NAMALWA (cell line): Measurements from ENCODE around the gene YEATS2.
"Not testable (repeated sequence)": the region's sequence is repeated elsewhere in the genome, so short reads cannot be mapped to it uniquely, and the experiment has no call there.

Source experiments
- DNase-seq: peaks from one replicate; pipeline ENCODE4 v3.0.0-alpha.2; 2015; ENCODE audit warnings: low spot score

YEATS2 gene

DNA sequence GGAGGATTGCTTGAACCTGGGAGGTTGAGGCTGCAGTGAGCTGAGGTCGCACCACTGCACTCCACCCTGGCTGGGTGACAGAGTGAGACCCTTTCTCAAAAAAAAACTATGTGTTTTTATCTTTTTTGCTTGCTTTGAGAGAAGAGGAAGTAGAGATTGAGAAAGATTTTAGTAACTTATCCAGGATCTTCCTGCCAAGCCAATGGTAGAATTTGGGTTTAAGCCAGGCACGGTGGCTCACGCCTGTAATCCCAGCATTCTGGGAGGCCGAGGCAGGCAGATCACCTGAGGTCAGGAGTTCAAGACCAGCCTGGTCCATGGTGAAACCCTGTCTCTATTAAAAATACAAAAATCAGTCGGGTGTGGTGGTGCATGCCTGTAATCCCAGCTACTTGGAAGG lies 78.9 kb downstream of the YEATS2 start:
- DNase-seq: not testable (repeated sequence)

DNA sequence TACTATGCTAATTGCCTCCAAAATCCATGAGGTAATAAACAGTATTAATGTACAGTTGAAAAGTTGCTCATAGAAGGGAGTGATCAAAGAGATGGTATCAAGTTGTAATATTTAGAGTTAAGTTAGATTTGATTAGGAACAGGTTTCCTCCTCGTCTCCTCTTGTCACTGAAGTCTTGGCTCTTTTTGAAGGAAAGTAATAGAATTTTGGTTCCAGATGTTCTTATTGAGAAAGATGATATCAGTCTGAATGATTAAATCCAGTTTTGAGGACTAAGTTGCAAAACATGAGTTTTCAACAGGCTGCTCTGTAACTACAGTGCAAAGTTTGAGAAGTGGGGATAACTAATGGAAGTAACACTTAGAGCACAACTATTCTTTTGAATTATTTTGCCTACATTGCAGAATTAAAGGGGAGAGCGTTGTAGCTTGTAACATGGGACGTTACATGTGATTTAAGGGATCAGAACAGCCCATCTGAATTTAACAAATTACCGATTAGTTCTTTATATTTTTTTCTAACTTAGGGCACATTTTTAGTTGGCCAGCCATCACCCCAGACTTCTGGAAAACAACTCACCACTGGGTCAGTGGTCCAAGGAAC lies 79.5 kb downstream of the YEATS2 start:
- DNase-seq: no peak

DNA sequence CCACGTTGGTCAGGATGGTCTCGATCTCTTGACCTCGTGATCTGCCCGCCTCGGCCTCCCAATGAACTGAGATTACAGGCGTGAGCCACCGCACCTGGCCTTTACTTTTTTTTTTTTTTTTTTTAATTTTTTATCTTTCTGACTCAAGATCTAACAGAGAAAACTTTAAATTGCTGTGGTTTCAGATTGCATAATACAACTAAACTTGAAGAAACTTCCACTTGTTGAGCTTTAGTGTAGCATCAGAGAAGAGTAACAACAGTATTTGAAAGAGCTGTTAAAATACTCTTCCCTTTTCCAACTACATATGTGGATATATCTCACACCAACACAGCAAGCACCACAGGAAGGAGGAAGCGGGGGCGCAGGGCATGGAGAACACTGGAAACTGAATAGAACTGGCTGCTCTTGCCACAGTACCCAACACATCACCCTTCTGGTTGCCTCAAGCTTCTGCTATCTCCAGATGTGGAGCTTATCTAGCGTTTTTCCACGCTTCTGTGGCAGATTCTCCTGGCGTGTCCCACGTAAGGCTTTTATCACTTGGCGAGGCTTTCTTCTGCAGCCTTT lies 82.4 kb downstream of the YEATS2 start:
- no peak for DNase-seq

DNA sequence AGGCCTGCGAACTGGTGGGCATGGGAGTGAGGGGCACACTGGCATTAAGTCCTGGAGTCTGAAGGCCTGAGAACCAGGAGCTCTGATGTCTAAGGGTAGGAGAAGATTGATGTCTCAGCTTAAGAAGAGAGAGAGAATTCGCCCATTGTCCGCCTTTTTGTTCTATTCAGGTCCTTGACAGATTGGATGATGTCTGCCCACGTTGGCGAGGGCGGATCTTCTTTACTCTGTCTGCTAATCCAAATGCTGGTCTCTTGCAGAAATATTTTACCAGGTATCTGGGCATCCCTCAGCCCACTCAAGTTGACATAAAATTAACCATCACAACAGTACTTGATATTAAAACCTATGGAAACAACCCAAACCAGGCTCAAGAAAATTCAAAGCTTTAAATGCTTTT lies 83.6 kb downstream of the YEATS2 start:
- no peak for DNase-seq

DNA sequence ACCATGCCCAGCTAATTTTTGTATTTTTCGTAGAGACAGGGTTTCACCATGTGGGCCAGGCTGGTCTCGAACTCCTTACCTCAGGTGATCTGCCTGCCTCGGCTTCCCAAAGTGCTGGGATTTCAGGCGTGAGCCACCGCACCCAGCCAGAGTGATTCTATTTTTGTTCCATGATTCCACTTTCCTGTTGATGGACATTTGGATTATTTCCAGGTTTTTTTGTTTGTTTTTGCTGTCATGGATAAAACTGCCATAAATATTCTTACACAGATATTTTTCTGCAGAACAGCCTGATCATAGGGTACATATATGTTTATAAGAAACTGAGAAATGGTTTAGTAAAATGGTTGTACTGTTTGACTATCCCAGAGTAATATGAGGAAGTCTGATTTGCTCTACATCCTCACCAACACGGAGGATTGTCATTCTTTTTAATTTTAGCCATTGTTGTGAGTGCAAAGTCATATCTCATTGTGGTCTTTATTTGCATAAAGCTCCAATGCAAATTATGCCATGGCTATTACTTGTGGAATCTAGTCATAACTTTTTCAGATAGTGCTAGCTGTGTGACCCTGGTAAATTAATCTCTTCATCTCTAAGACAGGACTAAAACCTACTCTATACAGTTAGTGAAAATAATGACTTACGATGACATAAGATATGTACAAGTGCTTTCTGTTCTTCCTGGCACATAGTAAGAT lies 85.1 kb downstream of the YEATS2 start:
- DNase-seq: no peak

DNA sequence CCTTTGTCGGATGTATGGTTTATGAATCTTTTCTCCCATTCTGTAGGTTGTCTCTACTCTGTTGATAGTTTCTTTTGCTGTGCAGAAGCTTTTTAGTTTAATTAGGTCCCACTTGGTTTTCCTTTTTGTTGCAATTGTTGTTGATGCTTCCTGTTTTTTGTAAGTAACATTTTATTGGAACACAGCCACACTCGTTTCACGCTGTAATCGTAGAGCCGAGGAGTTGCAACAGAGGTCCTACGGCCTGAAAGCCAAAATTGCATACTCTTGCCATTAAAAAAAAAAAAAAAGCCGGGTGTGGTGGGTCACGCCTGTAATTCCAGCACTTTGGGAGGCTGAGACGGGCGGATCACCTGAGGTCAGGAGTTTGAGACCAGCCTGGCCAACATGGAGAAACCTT lies 86.9 kb downstream of the YEATS2 start:
- not testable (repeated sequence) for DNase-seq

DNA sequence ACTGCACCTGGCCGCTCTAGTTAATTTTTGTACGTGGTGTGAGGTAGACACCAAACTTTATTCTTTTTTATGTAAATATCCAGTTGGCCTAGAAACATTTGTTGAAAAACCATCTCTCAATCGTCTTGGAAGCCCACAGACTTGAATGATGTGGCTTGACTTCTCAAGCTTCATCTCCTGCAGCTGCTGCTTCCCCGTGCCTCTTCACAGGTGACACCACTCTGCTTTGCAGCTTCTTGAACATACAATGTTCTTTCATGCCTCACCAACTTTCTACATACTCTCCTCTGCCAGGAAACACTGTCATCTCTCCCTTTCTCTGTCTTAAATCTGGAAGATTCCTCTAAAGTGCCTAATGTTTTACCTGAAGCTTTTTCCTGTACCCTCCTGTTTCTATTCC lies 92.2 kb downstream of the YEATS2 start:
- DNase-seq: no peak

DNA sequence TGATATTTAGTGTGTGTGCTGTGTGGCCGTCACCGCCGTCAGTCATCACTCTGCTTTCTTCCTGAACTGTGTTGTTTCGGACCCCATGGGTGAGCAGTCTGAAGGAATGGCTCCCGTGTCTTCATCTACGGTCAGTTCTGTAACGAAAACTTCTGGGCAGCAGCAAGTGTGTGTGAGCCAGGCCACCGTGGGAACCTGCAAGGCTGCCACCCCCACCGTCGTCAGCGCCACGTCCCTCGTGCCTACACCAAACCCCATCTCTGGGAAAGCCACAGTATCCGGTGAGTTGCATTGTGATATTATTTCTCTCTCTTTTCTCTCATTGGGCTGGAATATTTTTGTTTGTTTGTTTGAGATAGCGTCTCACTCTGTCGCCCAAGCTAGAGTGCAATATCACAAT lies 93.1 kb downstream of the YEATS2 start:
- no peak for DNase-seq

DNA sequence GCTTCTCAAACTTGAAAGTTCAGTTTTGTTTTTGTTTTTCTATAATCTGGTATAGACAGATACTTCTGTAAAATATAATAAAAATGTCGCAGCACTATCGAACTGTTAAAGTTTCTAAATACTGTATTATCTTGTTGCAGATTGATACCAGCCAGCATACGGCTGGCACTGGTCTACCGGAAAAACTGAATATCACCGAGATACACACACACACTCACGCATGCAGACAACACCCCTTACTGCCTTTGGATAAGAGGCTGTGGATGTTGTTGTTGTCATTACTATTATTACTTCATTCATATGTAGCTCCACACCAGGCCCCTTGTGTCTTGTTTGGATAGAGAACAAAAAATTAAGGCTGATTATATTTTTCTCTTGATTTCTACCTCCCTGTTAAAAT lies 95.4 kb downstream of the YEATS2 start:
- DNase-seq: no peak

DNA sequence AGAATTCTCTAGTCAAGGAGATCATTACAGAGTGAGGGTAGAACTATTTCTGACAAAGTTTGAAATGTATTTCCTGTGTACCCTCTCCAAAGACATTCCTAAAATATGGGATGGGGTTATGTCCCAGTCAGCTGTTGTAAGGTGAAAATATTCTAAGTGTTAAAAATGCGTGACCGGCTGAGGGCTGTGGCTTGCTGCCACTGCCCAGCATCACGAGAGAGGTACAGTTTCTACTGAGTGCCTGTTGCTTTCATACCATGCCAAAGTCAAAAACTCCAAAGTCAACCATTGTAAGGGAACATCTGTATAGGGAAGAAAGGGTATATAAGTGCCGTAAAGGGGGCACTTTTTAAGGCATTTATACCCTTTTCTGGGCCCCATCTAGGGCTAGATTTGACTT lies 96.9 kb downstream of the YEATS2 start:
- DNase-seq: no peak

DNA sequence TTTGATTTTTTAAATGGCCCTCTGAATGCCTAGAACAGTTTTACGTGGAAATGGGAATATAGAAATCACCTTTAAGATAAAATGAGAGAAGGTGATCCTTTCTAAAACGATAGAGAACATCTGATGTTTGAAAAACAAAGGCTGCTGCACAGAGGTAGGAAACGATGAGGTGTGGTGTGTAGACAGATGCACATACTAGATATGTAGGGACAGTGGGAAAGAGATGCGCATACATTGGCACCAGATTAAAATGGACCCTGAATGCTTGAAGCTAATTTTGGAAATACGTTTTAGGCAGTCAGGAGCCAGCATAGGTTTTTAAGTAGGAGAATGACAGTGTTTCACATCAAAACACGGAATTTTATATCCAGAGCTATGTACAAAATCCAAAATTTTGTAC lies 98.8 kb downstream of the YEATS2 start:
- no peak for DNase-seq

DNA sequence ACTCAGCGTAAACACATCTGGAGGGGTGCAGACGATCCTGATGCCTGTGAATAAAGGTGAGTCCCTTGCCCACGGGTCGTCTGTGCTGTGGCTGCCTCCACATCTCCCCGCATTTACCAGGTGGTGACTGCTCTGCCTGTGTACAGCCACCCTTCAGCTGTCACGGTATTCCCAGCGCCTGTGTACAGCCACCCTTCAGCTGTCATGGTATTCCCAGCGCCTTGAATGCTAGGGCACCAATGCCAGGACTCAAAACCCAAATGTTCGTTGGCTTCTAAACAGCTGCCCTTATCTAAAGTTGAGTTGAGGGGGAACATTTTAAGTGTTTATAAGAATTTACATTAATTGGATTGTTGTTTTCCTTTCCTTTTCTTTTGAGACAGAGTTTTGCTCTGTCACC lies 100.4 kb downstream of the YEATS2 start:
- no peak for DNase-seq

DNA sequence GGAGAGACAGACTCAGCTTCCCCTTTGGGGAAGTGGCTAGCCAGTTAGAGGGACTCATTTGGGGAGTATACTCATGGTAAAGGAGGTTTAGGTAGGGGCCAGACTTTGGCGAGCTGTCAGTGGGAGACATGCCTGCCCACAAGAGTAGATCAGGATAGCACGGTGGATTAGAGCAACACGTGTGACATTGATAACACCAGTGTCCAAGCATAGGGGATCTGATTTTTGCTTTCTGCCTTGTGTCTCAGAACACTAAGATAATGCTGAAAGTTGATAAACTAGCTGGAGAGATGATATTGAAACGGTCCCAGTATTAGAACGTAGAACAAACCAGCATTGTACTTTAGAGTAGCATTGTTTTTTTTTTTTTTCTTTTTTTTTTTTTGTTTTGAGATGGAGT lies 101.9 kb downstream of the YEATS2 start:
- DNase-seq: no peak

DNA sequence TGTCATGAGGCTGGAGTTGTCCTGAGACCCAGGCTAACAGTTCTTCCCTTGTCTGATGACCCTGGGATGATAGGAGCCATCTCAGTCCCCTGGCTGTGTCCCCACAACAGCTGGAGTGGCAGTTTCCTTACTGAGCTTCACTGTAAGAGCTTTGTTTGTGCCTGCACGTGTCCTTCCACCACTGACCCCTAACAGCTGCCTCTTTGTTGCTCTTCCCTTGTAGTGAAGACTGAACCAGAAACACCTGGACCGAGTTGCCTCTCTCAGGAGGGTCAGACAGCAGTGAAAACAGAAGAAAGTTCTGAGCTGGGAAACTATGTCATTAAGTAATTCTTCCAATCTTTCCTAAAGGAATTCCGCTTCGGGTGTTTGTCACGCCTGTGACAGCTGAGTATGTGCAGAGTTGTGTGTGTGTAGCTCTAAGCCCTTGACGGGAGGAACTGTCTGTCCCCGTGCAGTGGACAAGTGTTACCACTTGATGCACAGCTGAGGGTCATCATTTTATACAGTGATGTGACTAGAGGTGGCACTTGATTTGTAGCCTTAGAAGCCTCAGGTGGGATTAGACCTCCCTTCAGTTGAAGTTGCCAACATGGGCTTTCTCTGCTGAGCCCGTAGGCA lies 102.8 kb downstream of the YEATS2 start:
- DNase-seq: no peak

DNA sequence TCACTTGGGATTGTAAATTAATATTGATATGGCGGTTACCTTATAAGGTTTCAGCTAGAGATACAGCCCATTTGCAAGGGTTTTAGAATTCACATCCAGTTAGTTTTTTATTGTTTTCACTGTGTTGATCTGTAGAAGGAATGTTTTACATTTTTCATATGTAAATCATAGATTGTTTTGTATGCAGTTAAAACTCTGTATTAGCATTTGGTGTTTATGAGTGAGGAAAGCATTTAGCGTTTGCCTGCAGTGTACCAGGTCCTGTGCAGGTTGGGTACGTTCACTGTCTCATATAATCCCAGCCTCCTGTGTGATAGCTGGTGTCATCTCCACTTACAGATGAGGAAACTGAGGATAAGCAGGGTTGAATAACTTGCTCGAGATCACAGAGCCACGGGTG lies 104.0 kb downstream of the YEATS2 start:
- no peak for DNase-seq

DNA sequence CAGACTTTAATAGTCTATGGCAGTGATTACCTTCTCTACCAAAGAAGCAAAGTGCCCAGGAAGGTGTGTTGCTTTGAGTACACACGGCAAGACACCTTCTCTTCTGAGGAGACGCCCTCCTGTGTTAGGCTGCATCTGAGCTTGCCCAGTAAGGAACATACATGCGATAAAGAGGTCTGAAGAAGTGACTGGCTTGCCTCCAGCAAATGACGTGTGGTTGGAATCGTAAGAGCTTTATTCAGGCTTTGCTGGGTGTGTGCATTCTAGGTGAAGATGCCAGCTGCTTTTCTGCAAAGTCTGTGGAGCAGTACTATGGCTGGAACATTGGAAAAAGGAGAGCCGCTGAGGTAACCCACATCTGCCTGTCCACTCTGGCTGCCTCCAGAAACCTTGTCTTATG lies 105.4 kb downstream of the YEATS2 start:
- no peak for DNase-seq

DNA sequence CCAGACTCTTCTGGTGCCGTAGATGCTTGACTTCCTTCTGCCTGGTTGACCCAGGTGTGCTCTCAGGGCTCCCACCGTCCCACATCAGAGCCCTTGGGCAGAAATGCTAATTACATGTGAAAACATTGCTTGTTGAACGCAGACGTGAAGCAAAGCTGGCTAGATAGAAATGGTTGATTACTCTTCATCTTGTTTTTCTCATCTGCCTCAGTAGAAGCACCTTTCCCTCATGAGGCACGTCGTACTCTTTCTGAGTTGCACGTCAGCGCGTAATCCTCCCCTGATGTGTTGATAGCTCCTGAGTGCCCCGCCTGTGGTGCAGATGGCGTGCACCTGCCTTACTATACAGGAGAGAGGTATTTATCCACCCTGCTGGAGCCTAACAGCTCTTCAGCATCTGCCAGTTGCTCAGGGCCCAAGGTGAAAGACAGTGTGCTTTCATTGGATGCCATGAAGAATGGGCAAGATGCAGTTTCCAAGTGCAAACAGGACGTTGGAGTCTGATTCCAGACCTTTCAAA lies 109.7 kb downstream of the YEATS2 start:
- no peak for DNase-seq

DNA sequence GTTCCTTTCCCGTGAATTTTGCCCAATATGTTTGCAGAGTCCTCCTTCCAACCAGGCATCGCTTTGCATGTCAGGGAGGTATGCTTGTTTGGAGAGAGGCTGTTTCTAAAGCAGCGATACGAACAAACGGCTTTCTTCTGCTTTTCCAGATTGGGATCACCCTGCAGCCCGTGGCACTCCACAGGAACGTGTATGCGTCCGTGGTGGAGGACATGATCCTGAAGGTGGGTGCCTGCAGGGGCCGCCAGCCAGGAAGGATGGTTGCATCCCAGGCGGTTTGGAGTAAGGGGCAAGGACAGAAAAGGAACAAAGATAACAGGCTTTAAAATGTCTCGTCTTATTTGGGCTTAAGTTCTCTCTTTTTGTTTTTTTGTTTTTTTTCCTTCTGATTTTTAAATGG lies 110.3 kb downstream of the YEATS2 start:
- DNase-seq: no peak

DNA sequence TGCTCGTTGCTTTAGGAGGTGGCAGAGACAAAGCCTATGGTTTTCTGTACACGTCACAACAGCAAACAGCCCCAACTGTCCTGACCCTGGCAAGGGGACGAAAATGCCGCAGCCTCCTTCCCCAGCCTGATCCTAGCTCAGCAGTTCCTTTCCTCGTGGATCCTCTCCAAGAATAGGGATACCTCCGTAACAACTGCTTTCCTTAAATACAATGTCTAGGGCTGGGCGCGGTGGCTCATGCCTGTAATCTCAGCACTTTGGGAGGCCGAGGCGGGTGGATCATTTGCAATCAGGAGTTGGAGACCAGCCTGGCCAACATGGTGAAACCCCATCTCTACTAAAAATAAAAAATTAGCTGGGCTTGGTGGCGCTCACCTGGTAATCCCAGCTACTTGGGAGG lies 110.8 kb downstream of the YEATS2 start:
- no peak for DNase-seq

DNA sequence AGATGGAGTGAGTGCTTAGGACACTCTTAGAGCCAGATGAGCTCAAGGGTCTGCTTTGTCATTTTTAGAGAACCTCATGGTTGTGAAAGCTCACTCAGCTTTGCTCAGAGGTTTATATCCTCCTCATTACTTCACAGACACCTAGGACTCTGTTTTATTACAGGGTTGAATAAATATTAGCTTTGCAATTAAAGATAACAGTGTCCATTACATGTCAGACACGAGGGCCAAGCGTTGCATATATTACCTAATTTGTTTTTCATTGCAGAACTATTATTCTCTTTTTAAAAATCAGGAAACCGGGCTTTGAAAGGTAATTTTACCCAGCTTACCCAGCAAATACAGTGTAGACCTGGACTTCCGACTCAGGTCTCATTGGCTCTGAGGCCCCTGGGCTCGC lies 111.7 kb downstream of the YEATS2 start:
- DNase-seq: no peak

DNA sequence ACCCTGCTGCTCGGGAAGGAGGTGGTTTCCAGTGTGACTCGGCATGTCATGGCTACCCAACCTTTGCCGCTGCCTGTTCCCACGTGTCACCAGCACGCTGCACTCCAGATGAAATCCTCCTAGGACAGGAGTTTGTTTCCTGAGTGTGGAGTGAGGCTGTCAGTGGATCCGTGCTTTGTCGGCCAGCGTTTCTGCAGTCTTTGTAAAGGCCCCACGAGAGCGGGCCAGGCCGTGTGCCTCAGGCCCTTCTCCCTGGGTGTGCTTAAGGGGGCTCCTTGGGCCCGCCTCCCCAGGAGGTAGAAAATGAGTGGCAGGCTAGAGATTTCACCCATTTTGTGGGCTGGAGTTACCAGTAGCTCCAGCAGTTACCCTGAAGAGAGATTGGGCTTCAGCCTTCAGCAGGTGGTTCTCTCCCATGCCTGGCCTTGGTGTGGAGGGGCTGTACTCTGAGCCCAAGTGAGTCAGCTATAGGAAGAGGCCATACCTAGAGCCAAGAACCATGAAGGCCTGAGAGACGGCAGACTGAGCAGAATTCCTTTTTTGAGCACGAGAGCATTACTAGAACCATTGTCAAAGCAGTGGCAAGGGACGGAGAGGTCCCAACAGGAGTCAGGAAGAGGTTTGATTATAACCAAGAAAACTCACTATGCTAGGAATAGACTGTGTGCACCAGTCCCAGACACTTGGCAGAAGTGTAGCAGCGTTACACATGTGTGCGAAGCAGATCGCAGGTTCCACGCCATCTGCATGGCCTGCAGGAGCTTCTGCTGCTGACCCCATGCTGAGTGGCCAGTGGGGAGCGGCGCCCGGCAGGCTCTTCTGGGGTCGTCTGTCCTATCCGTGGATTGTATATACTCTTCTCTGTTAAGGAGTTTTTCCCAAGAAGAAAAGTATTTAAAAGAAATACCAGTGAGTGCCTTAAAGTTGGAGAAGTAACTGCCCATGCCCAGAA lies 113.3 kb downstream of the YEATS2 start:
- no peak for DNase-seq

DNA sequence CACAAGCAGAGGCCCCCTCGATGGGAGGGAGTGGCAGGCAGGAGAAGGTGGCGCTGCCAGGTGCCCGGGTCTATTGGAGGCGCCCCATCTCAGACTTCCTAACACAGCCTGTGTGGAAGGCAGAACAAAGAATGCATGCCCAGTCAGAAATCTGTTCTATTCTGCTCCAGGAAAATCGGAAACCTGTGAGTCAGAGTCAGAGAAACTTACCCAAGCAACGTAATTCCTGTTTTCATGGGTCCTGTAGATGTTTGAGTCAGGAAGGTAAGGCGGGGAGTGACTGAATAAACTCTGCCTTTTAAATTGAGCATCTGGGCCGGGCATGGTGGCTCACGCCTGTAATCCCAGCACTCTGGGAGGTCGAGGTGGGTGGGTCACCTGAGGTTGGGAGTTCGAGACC lies 114.0 kb downstream of the YEATS2 start:
- no peak for DNase-seq
